Stimulated activated CD8-positive, alpha-beta memory T cell treated with anti-CD3 and anti-CD28 coated beads, Interleukin-12 subunit alpha, Interleukin-12 subunit beta, amount 100 ng/mL, for 24 hours (primary cell): ENCODE measurements around the gene ZNF235.
"Not testable (repeated sequence)": the region's sequence is repeated elsewhere in the genome, so short reads cannot be mapped to it uniquely, and the experiment has no call there.

ENCODE experiments used
- DNase-seq: peaks from one replicate; pipeline ENCODE4 v3.0.0-alpha.2; 2020; ENCODE audit errors: extremely low read depth

ZNF235 gene

GRCh38 chr19:44304659-44305193 lies at the start of gene ZNF235:
Gene ZNF235, minus strand, starts transcription at chr19:44305025. Its CDS starts 1,621 bp downstream, at chr19:44303404.
- peak; percentile 60 for DNase-seq

DNA sequence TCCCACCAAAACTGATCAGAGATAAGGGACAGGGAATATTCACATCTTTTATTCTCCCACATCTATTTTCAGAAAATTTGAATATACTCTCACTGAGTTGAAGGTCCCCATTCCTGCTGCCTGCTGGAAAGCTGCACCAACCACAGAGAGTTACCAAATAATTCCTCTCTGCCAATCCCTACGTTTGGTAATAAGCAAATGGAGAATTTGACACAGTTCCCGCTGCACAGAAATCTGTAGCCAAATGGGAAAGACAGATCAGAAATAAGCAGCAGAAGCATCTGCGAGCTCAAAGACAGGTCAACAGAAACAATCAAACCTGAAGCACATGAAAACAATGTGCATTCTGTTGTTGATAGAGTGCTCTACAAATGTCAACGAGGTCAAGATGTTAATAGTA lies 41.7 kb upstream of the ZNF235 start:
- DNase-seq: no peak

GRCh38 chr19:44345959-44346358 lies 41.1 kb upstream of the ZNF235 start:
- no peak for DNase-seq

DNA sequence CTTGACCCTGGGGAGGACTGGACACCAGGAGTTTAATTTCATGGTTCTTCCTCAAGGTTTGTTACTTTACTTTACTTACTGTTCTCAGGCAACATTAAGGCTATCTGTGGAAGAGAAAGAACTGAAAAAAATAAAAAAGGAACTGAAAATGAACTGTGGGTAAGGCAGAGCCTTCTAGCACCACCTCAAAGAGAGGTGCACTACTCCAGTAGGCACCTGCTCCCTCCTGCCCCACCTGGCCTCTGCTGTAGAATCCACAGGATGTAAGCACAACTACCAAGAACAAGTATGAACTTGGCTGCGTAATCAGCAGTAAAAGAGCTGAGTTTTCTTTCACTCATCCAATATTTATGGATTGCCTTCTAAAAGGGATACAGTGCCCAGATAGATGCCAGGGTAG lies 39.4 kb upstream of the ZNF235 start:
- no peak for DNase-seq

GRCh38 chr19:44341794-44342193 lies 37.0 kb upstream of the ZNF235 start:
- no peak for DNase-seq

DNA sequence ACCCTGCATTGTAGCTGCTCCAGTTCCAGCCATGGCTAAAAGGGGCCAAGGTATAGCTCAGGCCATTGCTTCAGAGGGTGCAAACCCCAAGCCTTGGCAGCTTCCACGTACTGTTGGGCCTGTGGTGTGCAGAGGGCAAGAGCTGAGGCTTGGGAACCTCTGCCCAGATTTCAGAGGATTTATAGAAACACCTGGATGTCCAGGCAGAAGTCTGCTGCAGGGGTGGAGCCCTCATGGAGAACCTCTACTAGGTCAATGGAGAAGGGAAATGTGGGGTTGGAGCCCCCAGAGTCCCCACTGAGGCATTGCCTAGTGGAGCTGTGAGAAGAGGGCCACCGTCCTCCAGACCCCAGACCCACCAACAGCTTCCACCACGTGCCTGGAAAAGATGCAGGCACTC lies 29.8 kb upstream of the ZNF235 start:
- not testable (repeated sequence) for DNase-seq

DNA sequence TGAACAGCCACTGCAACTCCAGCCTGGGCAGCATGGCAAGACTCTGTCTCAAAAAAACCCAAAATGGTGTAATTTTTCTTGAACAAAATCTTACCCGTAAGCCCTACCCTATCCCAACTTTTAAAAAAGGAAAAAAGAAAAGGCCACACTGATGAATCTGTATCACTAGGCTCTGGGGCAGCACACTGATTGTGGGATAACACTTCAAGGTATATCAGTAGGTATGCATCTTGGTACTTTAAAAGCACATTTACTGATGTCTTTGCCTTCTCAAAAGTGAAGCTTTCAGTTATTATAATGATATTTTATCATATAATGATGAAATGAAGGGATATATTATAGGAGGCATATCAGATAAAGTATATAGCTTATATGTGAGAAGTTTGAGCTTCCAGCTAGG lies 27.3 kb upstream of the ZNF235 start:
- DNase-seq: no peak

- DNase-seq: no peak
These were observed 11.1 kb upstream of the ZNF235 start for GRCh38 chr19:44315883-44316282.

DNA sequence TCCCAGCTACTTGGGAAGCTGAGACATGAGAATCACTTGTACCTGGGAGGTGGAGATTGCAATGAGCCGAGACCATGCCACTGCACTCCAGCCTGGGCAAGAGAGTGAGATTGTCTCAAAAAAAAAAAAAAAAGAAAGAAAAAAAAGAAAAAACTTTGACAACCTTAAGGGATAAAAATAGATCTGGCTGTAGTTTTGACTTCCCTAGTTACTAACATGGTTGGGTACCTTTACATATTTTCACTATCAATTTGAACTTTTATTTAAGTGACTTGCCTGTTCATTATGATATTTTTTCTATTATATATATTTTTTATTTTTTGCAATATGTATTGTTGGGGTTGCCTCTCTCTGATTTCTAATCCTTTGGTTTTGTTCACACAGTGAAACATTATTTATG lies 8.4 kb upstream of the ZNF235 start:
- DNase-seq: no peak

GRCh38 chr19:44308011-44308410 lies 3.2 kb upstream of the ZNF235 start:
- DNase-seq: no peak

- DNase-seq: no peak
These were observed 1.5 kb upstream of the ZNF235 start for GRCh38 chr19:44306283-44306682.

GRCh38 chr19:44305457-44305856 lies 632 bp upstream of the ZNF235 start:
- DNase-seq: no peak

DNA sequence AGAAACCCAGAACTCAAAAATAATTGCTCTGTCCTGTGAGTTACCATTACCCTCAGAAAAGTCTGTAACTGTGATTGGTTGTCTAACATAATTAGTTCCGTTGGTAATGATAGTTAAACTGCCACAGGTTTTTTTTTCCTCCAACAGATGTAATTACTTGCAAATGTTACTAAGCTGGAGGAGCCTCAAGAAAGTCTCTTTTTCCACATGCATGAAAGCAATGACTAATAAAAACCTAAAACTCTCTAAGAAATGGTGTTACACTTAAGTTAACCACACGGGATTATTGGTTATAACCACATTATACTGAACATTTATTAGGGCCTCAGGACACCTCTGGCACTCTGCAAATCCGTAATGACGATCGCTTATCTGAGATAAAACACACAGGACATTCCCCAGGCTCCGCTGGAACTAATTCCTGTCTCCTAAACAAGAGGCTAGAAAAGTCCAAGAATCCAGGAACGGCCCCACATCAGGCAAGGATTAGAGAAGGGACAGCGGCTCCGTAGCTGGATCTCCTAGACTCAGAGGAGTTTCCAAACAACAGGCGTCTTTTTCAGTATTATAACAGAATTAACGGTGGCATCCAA lies 753 bp downstream of the ZNF235 start:
- no peak for DNase-seq

DNA sequence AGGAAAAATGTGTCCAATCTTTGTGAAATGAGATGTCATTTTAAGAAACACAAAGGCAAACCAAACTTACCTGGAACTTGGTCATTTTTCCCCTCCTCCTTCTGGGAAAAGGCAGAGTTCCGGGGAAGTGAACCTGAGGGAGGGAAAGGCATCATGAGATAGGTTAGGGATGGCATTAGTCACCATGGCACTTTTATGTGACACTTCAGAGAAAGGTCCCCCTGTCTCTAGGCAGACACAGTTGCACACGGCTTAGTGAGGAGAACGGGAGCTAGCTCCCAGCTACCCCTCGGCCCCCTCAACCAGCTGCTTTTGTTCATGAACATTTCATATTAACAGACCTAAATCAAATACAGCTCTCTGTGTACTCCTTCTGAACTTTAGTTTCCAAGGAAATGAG lies 1.5 kb downstream of the ZNF235 start:
- no peak for DNase-seq

DNA sequence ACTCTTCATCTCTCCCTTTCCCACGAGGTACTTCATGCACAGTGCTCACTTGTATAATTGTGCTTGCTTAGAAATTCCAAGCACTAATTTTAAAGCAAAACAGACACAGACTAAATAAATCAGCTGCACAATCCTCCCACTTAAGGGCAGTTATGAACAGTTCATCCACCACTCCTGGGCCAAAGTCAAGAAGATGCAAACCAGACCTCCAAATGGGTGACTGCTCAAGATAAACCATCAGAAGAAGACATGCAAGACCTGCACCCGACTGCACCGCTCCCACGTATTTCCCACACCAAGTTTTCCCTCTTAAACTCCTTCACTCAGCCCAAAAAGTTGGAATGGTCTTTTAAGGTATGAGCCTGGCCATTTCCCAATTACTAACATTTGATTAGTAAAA lies 19.9 kb downstream of the ZNF235 start:
- DNase-seq: no peak

GRCh38 chr19:44282846-44283245 lies 22.0 kb downstream of the ZNF235 start:
- no peak for DNase-seq

GRCh38 chr19:44280916-44281315 lies 23.9 kb downstream of the ZNF235 start:
- DNase-seq: no peak

- DNase-seq: no peak
These were observed 26.6 kb downstream of the ZNF235 start for GRCh38 chr19:44278181-44278690.

- DNase-seq: no peak
These were observed 27.5 kb downstream of the ZNF235 start for GRCh38 chr19:44277331-44277730.

- no peak for DNase-seq
These were observed 44.0 kb downstream of the ZNF235 start for GRCh38 chr19:44260695-44261446.

- DNase-seq: no peak
These were observed 44.5 kb downstream of the ZNF235 start for GRCh38 chr19:44260343-44260681.

DNA sequence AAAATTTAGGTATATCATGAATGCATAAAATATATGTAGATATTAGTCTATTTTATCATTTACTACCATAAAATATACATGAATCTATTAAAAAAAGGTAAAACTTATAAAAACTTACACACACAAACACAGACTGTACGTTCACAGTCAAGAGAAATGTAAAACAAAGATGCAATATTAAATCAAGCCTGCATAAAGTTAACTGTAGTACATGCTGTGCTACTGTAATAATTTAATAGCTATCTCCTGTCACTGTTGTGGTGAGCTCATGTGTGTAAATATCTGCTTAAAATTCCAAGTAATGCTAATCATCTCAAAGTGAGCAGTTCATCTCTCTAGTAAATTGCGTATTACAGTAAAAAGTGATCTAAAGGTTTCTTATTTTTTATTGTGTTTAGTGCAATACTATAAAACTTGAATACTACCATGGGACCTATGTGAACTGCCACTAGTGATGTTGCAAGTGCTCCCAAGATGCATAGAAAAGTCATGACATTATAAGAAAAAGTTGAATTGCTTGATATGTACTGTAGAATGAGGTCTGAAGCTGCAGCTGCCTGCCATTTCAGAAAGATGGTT lies 45.9 kb downstream of the ZNF235 start:
- no peak for DNase-seq

- no peak for DNase-seq
These were observed 46.7 kb downstream of the ZNF235 start for GRCh38 chr19:44258136-44258535.
